NCI-H526 treated with DMSO at 0.1 percent for 48 hours (cell line): ENCODE results near the gene ENKUR.
"Not testable (repeated sequence)": the region's sequence is repeated elsewhere in the genome, so short reads cannot be mapped to it uniquely, and the experiment has no call there.

Experiments used
- DNase-seq: peaks from one replicate; lab custom pipeline; 2025; lab: John Stamatoyannopoulos, UW

ENKUR gene

DNA sequence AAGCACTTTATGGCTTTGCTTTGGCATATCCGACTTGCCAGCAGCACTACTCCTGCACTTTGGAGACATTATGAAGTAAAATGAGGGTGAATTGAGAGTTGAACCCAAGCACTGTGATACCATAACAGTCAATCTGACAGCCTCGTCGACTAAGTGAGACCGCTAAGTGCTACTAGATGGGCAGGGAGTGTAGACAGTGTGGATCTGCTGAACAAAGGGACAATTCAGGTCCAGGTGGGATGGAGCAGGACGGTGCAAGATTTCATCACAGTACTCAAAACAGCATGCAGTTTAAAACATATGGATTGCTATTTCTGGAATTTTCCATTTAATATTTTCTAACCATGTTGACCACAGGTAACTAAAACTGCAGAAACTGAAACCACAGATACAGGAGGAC is 42.8 kb downstream of the ENKUR start:
- no peak for DNase-seq

DNA sequence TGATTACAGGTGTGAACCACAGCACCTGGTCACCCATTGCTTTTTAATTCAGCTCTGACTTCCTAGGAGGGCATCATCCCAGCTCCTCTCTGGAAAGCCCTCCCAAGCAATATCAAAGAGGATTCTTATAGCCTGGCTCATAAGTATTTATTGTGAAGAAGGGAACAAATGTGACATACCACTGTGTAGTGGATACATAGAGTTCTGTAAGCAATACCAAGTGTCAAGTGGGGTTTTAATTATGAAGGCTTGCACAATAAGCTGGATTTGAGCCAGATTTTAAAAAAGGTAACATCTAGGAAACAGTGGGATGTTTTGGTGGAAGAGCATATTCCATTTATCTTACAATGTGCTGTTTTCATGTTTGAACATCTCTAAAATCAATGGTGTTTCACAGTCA is 44.6 kb downstream of the ENKUR start:
- no peak for DNase-seq

DNA sequence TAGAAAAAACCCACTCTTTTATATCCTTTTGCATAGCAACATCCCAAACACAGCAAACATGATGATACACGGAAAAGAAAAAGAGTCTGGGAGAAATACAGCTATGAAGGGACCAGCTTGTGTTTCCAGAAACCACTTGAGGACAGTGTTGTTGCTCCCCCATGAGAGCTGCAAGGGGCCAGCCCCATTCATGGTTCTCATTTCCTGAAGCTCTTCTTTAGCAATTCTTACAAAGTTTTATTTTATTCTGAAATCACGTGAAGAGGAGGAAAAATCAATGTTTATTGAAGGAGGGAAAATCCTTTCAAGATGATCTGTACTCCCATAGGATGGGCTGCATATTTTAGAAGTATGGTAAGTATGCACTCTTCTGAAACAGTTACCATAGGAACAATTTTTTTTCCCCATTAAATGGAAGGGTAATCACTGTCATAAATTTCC is 46.1 kb downstream of the ENKUR start:
- no peak for DNase-seq

DNA sequence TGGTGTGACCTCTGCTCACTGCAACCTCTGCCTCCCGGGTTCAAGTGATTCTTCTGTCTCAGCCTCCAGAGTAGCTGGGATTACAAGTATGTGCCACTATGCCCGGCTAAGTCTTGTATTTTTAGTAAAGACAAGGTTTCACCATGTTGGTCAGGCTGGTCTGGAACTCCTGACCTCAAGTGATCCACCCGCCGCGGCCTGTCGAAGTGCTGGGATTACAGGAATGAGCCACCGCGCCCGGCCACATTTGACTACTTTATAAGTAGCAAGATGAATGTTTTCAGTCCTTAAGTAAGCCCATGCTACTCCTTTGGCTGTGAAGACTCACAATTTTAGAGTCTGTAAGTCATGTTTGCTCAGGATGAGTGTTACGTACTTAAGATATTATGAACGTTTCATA is 47.0 kb downstream of the ENKUR start:
- not testable (repeated sequence) for DNase-seq

DNA sequence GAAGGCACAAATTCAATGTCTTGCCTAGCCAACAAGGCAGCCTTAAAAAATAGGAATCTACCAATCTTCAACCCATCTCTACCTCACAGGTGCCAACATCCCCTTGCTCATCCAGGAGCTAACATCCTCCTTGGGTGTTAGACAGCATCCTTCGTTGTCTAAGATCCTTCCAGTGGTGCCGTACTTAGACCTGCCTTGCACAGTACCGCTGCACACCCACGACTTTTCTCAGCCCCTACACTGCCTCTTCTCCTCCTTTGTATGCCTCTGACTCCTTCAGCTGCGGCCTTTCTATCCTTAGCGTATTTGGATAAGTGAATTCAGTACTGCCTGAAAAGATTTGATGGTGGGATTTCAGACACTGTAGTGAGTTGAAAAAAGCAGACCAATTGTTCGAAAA is 47.6 kb downstream of the ENKUR start:
- DNase-seq: no peak

DNA sequence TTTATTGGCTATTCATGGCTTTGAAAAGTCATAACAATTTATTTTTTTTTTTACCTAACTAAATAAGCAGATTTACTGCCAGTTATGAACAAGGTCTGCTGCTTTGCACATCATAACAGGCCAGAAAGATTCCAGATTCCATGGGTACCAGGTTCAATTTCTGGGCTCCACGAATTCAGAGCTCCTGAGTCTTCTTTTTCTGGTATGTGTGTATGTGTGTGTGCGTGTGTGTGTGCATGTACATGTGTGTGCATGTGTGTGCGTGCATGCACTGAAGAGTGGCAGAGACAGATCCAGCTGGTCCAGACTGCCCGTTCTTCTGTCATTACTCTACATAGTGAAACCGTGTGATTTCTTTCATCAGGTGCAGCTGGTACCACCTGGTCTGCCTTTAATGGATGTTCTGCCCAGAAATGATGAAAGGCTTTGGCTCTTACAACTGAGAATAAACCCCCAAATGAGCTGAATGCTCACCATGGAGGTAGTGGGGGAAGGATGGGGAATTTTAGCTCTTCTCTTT is 48.9 kb downstream of the ENKUR start:
- no peak for DNase-seq

DNA sequence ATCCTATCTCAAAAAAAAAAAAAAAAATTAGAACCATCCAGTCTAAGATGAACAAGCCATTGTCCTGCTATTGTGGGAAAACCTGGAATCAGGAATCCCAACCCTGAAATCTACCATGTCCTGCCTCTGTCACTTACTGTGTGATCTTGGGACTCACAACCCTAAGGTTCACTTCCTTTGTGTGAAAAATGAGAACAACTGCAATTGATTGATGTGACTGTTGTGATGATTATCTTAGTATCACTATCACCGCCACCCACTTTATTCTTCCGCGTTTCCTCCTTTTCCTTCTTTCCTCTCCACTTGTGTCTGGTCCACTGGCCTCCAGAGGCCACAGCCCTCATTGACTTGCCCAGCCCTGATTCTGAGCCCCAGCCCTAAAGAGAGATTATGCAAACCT is 50.9 kb downstream of the ENKUR start:
- DNase-seq: no peak

DNA sequence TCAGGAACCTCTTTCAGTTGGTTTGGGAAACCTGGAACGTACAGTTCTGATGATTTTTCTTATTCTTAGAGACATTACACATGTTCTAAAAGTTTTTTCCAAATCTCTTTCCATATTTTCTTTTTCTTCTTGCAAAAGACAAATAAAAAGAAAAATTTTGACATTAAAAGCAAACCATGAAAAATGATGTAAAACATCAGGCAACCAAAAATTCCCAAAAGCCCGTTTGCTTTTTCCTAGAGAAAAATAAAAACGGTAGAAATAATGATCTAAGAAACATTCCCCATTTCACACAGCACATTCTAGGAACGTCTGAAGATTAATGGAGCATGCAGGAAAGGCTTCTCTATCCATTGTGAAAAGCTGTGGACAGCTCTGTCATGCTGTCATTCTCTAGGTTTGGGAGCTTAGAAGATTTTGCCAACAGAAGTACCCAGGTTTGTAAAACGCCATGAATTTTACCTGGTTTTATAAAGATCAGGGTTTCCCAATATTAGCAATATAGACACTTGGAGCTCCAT is 52.4 kb downstream of the ENKUR start:
- DNase-seq: no peak

DNA sequence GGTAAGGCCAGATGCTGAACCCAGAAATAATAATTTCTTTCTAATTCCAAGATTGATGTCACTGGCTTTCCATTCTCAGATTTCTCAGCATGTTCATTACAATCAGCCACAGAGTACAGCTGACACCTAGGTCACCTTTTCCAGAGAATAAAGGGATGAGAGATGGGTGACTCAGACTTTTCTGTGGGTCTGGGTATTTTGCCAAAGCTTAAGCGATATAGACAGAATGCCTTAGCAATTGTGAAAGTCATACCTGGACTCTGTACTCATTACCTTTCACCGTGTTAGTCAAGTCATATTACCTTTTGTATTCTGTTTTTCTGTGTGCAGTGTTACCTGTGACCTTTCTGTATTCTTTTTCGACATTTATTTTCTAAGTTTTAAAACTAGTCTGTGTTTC is 53.0 kb downstream of the ENKUR start:
- DNase-seq: no peak

DNA sequence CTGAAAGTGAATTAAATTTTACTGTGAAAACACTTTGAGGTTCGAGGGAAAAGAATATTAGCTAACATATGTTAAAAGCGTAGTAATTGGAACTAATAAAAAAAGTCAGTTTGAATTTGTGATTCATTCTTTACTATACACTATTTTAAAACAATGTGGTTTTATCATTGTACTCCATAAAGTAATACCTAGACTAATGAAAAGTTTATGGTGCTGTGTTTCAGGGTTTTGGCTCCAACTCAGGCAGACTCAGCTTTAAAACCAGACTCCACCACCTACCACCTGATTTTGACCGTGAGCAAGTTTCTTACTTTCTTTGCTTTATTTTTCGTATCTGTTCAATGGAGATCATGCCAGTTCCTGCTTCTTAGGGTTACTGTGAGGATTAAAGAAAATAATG is 54.4 kb downstream of the ENKUR start:
- no peak for DNase-seq

DNA sequence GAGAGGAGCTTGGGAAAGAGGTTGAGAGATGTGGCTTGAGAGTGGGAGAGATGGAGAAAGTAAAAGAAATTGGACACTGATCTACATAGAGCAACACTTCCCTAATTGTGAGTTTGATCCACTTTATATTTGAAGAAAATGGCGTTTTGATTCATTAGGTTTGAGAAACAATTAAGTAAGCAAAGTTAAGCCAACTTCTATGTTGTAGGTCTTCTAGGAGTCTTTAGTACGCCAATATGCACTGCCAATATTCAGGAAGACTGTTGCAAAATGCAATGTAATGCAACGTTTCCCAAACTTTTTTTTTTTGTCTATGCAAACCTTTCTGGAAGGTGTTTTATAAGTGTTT is 56.6 kb downstream of the ENKUR start:
- no peak for DNase-seq

DNA sequence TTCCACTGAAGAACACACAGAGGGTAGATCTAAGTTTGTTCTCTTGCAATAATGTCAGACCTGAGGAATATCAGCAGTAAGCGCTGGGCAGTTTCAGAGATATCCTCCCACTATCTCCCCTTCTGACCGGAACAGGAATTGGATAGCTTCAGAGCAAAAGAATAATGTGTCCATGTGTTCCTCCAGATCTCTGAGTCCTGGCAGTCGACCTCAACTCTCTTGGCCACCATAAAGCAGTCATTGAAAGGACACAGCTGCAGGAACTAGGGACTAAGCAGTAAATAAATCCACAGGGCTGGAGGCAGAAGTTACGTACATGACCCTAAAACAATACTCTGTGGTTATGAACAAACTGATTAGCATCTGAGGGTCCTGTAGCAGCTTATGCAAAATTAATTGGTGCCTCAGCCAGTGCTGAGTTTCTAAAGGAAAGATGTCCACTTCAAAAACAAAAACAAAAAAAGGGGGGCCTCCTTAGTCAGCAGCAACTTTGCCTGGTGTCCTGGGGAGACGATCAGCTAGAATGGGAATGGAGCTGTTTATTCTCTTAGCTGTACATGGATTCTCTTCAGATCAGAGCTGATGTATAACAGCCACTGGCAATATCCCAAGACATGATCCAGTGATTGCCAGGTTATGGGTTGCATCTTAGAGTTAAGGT is 57.1 kb downstream of the ENKUR start:
- DNase-seq: no peak

DNA sequence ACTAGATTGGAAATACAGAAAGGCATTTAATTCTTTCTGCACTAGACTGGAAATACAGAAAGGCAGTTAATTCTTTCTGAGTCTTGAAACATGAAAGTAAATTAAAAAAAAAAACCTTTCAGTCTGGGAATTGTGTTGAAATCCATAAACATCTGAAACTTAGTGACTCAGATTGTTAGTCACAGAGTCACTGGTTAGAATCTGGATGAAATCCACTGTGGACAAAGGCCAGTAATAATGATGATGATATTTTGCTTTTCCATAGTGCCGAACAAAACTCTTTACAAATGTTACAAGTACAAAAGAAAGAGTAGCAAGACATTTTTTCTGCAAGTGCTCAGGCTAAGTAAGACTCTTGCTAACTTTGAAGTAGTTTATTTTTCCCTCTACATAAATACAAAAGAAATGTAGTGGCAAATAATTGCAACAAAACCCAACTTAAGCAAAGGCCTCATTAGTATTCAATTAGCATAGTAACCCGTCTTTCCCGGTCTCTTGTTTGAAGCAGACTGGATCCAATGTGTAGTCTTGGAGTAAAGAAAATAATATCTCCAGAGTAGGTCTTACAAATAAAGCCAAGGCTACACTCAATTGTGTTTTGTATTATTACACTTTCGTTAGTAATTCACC is 57.8 kb downstream of the ENKUR start:
- no peak for DNase-seq

DNA sequence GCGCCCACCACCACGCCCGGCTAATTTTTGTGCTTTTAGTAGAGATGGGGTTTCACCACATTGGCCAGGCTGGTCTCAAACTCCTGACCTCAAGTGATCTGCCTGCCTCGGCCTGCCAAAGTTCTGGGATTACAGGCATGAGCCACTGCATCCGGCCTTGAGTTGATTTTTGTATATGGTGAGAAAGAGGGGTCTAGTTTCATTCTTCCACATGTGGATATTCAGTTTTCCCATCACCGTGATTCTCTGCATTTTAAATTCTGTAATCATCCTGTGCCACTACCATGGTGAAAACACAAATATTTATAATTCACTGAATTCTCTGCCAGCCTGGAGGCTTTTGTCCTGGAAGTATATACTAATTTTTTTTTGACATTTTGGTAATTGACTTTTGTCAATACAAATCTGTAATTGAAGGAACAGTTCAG is 58.3 kb downstream of the ENKUR start:
- DNase-seq: not testable (repeated sequence)

DNA sequence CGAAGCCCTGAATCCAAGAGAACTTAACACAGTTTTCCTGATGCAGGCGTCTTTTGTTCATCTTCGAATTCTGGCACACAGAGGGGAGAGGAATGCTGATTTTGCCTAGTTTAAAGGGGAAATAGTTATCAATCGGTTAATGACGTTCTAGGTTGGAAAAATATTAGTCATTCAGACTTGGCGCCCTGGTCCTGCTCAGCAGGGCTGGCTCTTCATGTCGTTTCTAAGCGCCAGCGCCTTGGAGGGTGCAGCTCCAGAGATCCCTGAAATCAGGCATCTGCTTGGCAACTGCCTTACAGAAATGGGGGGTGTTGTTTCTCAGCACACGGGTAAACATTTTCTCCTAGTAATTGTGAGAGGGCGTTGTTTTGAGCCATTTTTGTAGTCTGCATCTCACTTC is 62.3 kb downstream of the ENKUR start:
- no peak for DNase-seq

DNA sequence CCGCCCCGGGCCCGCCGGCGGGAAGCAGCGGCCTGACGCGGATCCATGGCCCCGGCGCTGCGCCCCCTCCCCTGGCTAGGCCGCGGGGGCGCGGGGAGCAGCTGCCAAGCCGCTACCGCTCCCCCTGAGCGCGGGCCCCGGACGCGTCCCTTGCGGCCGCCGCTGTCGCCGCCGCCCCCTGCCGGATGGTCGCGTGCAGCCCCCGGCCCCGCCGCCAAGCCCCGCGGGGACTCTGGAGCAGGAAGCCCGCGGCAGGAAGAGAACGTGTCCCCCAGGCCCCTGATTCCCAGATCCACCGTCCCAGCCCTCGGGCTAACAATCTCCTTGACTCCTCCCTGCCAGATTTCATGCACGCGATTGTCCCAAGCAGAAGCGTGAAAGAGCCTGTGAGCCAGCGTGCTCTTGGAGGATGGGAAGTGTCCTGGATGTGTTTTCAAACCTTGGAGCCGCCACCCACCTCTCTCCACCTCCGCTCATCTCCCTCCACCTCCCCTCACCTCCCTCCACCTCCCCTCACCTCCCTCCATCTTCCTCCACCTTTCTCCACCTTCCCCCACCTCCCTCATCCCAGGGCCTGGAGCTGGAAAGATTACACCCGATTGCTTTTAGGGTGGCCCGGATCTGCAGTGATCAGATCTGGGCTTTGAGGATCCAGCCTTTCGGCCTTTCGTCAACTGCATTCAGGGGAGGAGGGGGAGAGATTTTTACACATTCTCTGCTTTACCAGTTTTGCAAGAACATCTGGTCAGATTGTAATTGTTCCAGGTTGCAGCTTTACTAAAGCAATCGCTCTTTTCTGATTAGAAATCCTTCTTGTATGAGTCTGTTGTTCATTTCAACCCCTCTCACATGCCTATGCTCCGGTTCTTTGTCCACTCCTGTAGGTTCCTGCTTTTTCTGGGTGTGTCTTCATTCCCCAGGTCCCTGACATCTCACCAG is 63.0 kb downstream of the ENKUR start:
- peak; percentile 17 for DNase-seq

DNA sequence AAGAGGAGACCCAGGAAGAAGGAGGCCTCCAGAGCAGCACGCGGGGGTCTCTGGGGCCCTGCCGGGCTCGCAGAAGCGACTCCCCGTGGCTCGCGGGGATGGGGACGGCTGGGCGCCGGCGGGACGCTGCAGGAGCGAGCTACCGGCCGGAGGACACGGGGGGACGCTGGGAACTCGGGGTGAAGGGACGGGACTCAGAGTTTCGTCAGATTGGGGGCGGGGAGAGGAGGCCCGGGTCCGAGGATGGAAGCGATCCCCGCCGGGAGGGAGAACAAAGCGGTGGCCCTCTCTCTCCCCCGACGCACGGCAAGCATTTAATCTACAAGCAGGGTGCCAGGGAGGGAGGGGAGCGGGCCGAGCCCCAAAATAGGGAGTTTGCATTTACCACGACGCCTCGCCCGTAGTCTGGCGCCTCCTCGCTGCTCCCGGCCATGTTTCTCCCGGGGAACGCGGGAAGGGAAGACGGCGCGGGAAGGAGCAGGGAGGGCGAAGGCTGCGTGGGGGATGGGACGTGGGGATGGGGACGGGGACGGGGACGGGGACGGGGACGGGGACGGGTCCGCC is 63.7 kb downstream of the ENKUR start, which contains the start of gene PRTFDC1:
TSS of gene PRTFDC1 (minus strand) at position 464 of the 564 bp plus-strand sequence. CDS start at position 433, 31 bp downstream.
- DNase-seq: no peak

DNA sequence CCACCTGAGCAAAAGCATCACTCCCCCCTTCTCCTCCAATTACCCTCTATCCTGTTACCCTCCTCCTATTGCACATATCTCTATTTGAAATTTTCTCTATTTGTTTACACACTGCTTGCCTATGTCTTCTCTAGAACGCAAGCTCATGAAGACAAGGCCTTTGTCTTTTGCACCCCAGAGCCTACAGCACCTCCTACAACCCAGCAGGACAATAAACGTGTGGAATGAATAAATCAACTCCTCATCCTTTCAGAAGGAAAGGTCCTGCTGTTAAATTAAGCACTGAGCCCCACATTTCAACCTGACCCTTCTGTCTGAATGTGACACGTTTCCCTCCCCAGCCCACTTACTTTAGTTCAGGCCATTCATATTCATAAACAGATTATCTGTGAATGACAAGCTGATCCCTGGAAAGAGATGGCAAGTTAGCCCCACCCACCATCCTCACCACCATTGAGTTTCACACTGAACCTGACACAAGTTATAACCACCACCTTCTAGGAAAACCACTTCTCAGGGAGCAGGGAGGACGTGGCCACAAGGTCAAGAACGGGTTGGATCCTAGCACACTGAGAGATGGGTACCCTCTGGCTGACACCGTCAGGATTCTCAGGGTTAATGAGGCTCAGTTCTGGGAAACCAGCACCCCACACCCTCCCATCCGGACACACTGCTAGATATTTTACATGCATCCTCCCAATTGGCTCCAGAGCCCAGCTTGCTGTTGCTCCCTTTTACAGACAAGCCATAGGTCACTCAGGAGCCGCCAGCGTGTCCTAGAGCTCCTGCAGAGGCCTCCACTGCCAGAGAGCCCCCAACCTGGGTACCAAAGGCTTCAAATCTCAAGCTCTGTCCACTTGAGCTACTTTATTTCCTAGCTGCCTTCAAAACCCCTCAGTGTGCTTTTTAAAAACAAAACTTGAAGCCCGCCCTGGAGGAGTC is 64.5 kb downstream of the ENKUR start:
- no peak for DNase-seq

DNA sequence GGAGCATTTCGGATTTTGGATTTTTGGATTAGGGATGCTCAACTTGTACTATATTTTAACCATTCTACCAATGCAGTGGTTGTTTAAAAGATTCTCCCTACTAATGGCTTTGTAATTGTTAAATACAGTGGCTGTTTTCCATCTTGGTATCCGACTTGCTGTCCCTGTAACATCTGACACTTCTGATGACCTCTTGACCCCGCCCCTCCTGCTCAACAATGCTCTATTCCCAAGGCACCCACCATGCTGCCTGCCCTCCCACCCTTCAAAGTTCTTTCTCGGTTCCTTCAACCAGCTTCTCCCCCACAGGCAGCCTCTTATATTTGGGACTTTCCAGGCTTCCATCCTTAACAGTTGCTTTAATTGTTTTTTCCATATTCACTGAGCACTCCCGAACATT is 65.5 kb downstream of the ENKUR start:
- no peak for DNase-seq

DNA sequence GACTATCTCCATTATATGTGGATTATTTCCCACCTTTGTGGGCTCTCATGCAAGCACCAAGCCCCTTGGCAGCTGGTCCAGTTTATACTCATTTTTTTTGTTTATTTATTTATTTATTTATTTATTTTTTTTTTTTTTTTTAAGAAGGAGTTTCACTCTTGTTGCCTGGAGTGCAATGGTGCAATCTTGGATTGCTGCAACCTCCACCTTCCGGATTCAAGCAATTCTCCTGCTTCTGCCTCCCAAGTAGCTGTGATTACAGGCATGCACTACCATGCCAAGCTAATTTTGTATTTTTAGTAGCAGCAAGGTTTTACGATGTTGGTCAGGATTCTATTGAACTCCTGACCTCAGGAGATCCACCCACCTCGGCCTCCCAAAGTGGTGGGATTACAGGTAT is 66.3 kb downstream of the ENKUR start:
- DNase-seq: no peak
